ENCODE data around the gene PRKACA. TPM values are rescaled to one million over a fixed set of nuclear protein-coding genes. Genes with fewer than 3 reads are reported as not detected.

PRKACA gene
- total RNA-seq, 2 experiments from 2014 or later, result 21.1 to 62.0 TPM

- TF ChIP-seq CTCF (conservative IDR thresholded peaks at IDR 0.05; ENCODE audit: low read length) (no peak), EZH2phosphoT487 (IDR thresholded peaks at IDR 0.05; ENCODE audit: borderline replicate concordance, low read depth, low read length) (no peak)
- Histone ChIP-seq H4K20me1 (ENCODE audit: insufficient read depth, low read length) (no peaks in the 10 kb centered on the region), H2AFZ (ENCODE audit: low read length) (no peak overlapping the region), H3K9me3 (ENCODE audit: low read length) (no peaks in the 10 kb centered on the region), H3K27ac (ENCODE audit: low read depth, low read length, poor library complexity, severe bottlenecking) (no peak overlapping the region), H3K9me2 (ENCODE audit: insufficient read depth, low read length) (no peaks in the 10 kb centered on the region), H3K4me2 (ENCODE audit: low read length) (no peak overlapping the region), H3K79me2 (ENCODE audit: insufficient read depth, low read depth, low read length) (no peaks in the 10 kb centered on the region), H3K4me3 (ENCODE audit: low read depth, low read length, poor library complexity, severe bottlenecking) (no peak overlapping the region), H3K36me3 (ENCODE audit: insufficient read depth, low read length) (no peaks in the 10 kb centered on the region), H3K4me1 (ENCODE audit: insufficient read depth, low read length, poor library complexity, severe bottlenecking) (peaks cover 26% of the 10 kb centered on the region)
- intact Hi-C loops (cut with micrococcal nuclease; ENCODE audit: unreplicated experiment), result loop anchor here (10.0 kb wide), 1 partner anchor 476 kb away; no protein-coding TSS in a partner anchor
- ChIA-PET POLR2A (no interaction called here), CTCF (ENCODE audit: unreplicated experiment) (no interaction called here)
- no TSS peak for BruUV-seq (replicated peaks)
- DNase-seq (ENCODE audit: low spot score), result no peak
Observed at GRCh38 chr19:14070268-14071050, 47.1 kb downstream of the PRKACA start.

- Histone ChIP-seq H2AFZ (ENCODE audit: low read length) (no peak overlapping the region), H3K4me3 (ENCODE audit: low read depth, low read length, poor library complexity, severe bottlenecking) (no peak overlapping the region), H4K20me1 (ENCODE audit: insufficient read depth, low read length) (no peaks in the 10 kb centered on the region), H3K79me2 (ENCODE audit: insufficient read depth, low read depth, low read length) (no peaks in the 10 kb centered on the region), H3K36me3 (ENCODE audit: insufficient read depth, low read length) (no peaks in the 10 kb centered on the region), H3K4me2 (ENCODE audit: low read length) (no peak overlapping the region), H3K9me2 (ENCODE audit: insufficient read depth, low read length) (no peaks in the 10 kb centered on the region), H3K4me1 (ENCODE audit: insufficient read depth, low read length, poor library complexity, severe bottlenecking) (no peaks in the 10 kb centered on the region), H3K9me3 (ENCODE audit: low read length) (no peaks in the 10 kb centered on the region), H3K27ac (ENCODE audit: low read depth, low read length, poor library complexity, severe bottlenecking) (no peak overlapping the region)
- ChIA-PET CTCF (ENCODE audit: unreplicated experiment) (no interaction called here), POLR2A (no interaction called here)
- no peak for DNase-seq (ENCODE audit: low spot score)
- intact Hi-C loops (cut with micrococcal nuclease; ENCODE audit: unreplicated experiment), result no loop called here
- no peak for TF ChIP-seq EZH2phosphoT487 (IDR thresholded peaks at IDR 0.05; ENCODE audit: borderline replicate concordance, low read depth, low read length)
- no peak for TF ChIP-seq CTCF (conservative IDR thresholded peaks at IDR 0.05; ENCODE audit: low read length)
- no TSS peak for BruUV-seq (replicated peaks)
Observed at GRCh38 chr19:14066134-14066533, 51.4 kb downstream of the PRKACA start.

- H3K79me2 ChIP-seq (ENCODE audit: insufficient read depth, low read depth, low read length), result no peaks in the 10 kb centered on the region
- H3K27ac ChIP-seq (ENCODE audit: low read depth, low read length, poor library complexity, severe bottlenecking), result no peak overlapping the region
- no peaks in the 10 kb centered on the region for H4K20me1 ChIP-seq (ENCODE audit: insufficient read depth, low read length)
- TF ChIP-seq EZH2phosphoT487 (IDR thresholded peaks at IDR 0.05; ENCODE audit: borderline replicate concordance, low read depth, low read length), result no peak
- TF ChIP-seq CTCF (conservative IDR thresholded peaks at IDR 0.05; ENCODE audit: low read length), result no peak
- intact Hi-C loops (cut with micrococcal nuclease; ENCODE audit: unreplicated experiment), result no loop called here
- H3K9me3 ChIP-seq (ENCODE audit: low read length), result no peaks in the 10 kb centered on the region
- no TSS peak for BruUV-seq (replicated peaks)
- peaks cover 6% of the 10 kb centered on the region for H3K4me1 ChIP-seq (ENCODE audit: insufficient read depth, low read length, poor library complexity, severe bottlenecking)
- CTCF ChIA-PET (ENCODE audit: unreplicated experiment), result no interaction called here
- no peak overlapping the region for H3K4me2 ChIP-seq (ENCODE audit: low read length)
- no peak for DNase-seq (ENCODE audit: low spot score)
- H2AFZ ChIP-seq (ENCODE audit: low read length), result no peak overlapping the region
- H3K4me3 ChIP-seq (ENCODE audit: low read depth, low read length, poor library complexity, severe bottlenecking), result no peak overlapping the region
- POLR2A ChIA-PET, result no interaction called here
- no peaks in the 10 kb centered on the region for H3K9me2 ChIP-seq (ENCODE audit: insufficient read depth, low read length)
- H3K36me3 ChIP-seq (ENCODE audit: insufficient read depth, low read length), result no peaks in the 10 kb centered on the region
Observed at GRCh38 chr19:14063105-14063504, 54.5 kb downstream of the PRKACA start.

Measured in OCI-LY7 (cell line).